ENCODE measurements around the gene SH3BGRL2.
"Not testable (repeated sequence)": the region's sequence is repeated elsewhere in the genome, so short reads cannot be mapped to it uniquely, and the experiment has no call there.

- not testable (repeated sequence) for TF ChIP-seq CTCF (conservative IDR thresholded peaks at IDR 0.05; ENCODE audit: low read depth, low read length); EZH2phosphoT487 (IDR thresholded peaks at IDR 0.05; ENCODE audit: borderline replicate concordance, low read length); EZH2 (IDR thresholded peaks at IDR 0.05; ENCODE audit: low read length, unreplicated experiment)
These were observed 12.7 kb upstream of the SH3BGRL2 start for GRCh38 chr6:79618425-79618824.

Data from PC-3 (cell line).